ENCODE results near the gene OLA1. TPM values are rescaled to one million over a fixed set of nuclear protein-coding genes. Genes with fewer than 3 reads are reported as not detected.

OLA1 gene
- total and polyA plus RNA-seq, 9 of the 15 experiments (the other 6 are each of a cell fraction or from before 2014, with no cell fraction given): 208 to 353 (median 225) TPM

DNA sequence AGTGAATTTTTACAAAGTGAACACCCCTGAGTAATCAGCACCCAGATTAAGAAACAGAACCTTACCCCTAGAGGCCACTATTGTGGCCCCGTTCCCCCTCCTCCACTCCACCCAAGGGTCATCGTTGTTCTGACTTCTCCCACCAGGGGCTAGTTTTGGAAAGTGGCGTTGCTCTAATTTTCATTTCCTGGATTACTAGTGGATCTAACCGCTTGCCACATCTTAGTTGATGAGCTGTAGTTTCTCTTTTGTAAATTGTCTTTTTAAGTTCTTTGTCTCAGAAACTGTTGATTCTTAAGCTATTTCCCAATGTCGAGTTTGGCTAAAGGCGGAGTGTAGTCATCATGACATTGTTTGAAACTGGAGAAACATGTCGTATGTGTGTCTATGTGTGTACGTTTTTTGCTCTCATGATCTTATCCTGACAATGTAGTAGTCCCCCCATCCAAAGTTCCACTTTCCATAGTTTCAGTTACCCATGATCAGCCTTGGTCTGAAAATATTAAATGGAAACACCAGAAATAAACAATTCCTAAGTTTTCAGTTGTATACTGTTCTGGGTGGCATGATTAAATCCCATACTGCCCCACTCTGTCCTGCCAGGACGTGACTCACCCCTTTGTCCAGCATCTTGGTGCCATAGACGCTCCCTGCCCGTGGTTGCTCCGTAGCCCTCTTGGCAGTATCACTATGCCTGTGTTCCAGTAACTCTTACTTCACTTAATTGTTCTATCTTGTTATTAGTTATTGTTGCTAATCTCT is 212.2 kb downstream of the OLA1 start (continued):
- TF ChIP-seq, protein P1, sequence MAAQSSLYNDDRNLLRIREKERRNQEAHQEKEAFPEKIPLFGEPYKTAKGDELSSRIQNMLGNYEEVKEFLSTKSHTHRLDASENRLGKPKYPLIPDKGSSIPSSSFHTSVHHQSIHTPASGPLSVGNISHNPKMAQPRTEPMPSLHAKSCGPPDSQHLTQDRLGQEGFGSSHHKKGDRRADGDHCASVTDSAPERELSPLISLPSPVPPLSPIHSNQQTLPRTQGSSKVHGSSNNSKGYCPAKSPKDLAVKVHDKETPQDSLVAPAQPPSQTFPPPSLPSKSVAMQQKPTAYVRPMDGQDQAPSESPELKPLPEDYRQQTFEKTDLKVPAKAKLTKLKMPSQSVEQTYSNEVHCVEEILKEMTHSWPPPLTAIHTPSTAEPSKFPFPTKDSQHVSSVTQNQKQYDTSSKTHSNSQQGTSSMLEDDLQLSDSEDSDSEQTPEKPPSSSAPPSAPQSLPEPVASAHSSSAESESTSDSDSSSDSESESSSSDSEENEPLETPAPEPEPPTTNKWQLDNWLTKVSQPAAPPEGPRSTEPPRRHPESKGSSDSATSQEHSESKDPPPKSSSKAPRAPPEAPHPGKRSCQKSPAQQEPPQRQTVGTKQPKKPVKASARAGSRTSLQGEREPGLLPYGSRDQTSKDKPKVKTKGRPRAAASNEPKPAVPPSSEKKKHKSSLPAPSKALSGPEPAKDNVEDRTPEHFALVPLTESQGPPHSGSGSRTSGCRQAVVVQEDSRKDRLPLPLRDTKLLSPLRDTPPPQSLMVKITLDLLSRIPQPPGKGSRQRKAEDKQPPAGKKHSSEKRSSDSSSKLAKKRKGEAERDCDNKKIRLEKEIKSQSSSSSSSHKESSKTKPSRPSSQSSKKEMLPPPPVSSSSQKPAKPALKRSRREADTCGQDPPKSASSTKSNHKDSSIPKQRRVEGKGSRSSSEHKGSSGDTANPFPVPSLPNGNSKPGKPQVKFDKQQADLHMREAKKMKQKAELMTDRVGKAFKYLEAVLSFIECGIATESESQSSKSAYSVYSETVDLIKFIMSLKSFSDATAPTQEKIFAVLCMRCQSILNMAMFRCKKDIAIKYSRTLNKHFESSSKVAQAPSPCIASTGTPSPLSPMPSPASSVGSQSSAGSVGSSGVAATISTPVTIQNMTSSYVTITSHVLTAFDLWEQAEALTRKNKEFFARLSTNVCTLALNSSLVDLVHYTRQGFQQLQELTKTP (IDR thresholded peaks at IDR 0.05; ENCODE audit: low read depth in 1 of 2, partially characterized antibody in 2 of 2): no peak
- TF ChIP-seq ZBTB1 (CRISPR knock-in tag; IDR thresholded peaks at IDR 0.05; ENCODE audit: borderline replicate concordance, low read depth): no peak
- TF ChIP-seq ZBED1 (IDR thresholded peaks at IDR 0.05): no peak
- TF ChIP-seq ZNF444 (CRISPR knock-in tag; IDR thresholded peaks at IDR 0.05): no peak
- TF ChIP-seq GTF2E2 (tag; IDR thresholded peaks at IDR 0.05): no peak
- TF ChIP-seq MEF2D (tag; conservative IDR thresholded peaks at IDR 0.05; ENCODE audit: low read depth): no peak
- no peak for TF ChIP-seq FOXP1 (CRISPR knock-in tag; IDR thresholded peaks at IDR 0.05)
- TF ChIP-seq CHCHD3 (CRISPR knock-in tag; IDR thresholded peaks at IDR 0.05): no peak
- 0 out of 2 replicates have a peak, but pooled peaks have one; percentile 26 for TF ChIP-seq FOSL1 (tag; conservative IDR thresholded peaks at IDR 0.05)
- TF ChIP-seq EP300 (IDR thresholded peaks at IDR 0.05; ENCODE audit: low read length): no peak
- TF ChIP-seq, protein P2, sequence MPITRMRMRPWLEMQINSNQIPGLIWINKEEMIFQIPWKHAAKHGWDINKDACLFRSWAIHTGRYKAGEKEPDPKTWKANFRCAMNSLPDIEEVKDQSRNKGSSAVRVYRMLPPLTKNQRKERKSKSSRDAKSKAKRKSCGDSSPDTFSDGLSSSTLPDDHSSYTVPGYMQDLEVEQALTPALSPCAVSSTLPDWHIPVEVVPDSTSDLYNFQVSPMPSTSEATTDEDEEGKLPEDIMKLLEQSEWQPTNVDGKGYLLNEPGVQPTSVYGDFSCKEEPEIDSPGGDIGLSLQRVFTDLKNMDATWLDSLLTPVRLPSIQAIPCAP (CRISPR knock-in tag; IDR thresholded peaks at IDR 0.05; ENCODE audit: borderline replicate concordance): no peak
- TF ChIP-seq, protein P3, sequence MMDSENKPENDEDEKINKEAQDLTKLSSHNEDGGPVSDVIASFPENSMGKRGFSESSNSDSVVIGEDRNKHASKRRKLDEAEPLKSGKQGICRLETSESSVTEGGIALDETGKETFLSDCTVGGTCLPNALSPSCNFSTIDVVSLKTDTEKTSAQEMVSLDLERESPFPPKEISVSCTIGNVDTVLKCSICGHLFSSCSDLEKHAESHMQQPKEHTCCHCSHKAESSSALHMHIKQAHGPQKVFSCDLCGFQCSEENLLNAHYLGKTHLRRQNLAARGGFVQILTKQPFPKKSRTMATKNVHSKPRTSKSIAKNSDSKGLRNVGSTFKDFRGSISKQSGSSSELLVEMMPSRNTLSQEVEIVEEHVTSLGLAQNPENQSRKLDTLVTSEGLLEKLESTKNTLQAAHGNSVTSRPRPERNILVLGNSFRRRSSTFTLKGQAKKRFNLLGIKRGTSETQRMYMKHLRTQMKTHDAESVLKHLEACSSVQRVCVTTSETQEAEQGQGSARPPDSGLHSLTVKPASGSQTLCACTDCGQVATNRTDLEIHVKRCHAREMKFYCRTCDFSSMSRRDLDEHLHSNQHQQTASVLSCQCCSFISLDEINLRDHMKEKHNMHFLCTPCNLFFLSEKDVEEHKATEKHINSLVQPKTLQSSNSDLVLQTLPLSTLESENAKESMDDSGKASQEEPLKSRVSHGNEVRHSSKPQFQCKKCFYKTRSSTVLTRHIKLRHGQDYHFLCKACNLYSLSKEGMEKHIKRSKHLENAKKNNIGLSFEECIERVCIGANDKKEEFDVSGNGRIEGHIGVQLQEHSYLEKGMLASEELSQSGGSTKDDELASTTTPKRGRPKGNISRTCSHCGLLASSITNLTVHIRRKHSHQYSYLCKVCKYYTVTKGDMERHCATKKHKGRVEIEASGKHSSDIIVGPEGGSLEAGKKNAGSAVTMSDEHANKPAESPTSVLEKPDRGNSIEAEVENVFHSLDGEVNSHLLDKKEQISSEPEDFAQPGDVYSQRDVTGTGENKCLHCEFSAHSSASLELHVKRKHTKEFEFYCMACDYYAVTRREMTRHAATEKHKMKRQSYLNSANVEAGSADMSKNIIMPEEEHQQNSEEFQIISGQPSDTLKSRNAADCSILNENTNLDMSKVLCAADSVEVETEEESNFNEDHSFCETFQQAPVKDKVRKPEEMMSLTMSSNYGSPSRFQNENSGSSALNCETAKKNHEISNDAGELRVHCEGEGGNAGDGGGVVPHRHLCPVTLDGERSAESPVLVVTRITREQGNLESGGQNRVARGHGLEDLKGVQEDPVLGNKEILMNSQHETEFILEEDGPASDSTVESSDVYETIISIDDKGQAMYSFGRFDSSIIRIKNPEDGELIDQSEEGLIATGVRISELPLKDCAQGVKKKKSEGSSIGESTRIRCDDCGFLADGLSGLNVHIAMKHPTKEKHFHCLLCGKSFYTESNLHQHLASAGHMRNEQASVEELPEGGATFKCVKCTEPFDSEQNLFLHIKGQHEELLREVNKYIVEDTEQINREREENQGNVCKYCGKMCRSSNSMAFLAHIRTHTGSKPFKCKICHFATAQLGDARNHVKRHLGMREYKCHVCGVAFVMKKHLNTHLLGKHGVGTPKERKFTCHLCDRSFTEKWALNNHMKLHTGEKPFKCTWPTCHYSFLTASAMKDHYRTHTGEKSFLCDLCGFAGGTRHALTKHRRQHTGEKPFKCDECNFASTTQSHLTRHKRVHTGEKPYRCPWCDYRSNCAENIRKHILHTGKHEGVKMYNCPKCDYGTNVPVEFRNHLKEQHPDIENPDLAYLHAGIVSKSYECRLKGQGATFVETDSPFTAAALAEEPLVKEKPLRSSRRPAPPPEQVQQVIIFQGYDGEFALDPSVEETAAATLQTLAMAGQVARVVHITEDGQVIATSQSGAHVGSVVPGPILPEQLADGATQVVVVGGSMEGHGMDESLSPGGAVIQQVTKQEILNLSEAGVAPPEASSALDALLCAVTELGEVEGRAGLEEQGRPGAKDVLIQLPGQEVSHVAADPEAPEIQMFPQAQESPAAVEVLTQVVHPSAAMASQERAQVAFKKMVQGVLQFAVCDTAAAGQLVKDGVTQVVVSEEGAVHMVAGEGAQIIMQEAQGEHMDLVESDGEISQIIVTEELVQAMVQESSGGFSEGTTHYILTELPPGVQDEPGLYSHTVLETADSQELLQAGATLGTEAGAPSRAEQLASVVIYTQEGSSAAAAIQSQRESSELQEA (IDR thresholded peaks at IDR 0.05; ENCODE audit: low read depth): no peak
- no peak for TF ChIP-seq ZNF75A (CRISPR knock-in tag; IDR thresholded peaks at IDR 0.05)
- no peak for TF ChIP-seq ZNF830 (CRISPR knock-in tag; IDR thresholded peaks at IDR 0.05)
- TF ChIP-seq TAF15 (IDR thresholded peaks at IDR 0.05; ENCODE audit: low read depth, low read length): no peak
- no peak for TF ChIP-seq ZC3H11A (IDR thresholded peaks at IDR 0.05; ENCODE audit: low read depth, low read length)

Data from K562 (cell line).